Activated B cell treated with CpG ODN at 0.5 μM for 24 hours (primary cell): ENCODE data around the gene SRSF12. TPM values are rescaled to one million over a fixed set of nuclear protein-coding genes. Genes with fewer than 3 reads are reported as not detected.

ENCODE experiments used
- ATAC-seq: fragments of 200-7000 bp; cut with Tn5 transposase; one replicate; pipeline ENCODE4 v1.10.0; 2021; ENCODE audit warnings: low read depth, mild to moderate bottlenecking, moderate library complexity
- CTCF ChIA-PET: fragments of 350-600 bp; sonication (Branson Sonifier 250); formaldehyde crosslinking; loops from one replicate; lab custom pipeline; 2021; ENCODE audit warnings: antibody characterized with exemption; lab: Charles Lee
- POLR2A ChIA-PET: fragments of 350-600 bp; sonication (Branson Sonifier 250); formaldehyde crosslinking; loops from one replicate; lab custom pipeline; 2021; ENCODE audit warnings: antibody characterized with exemption; lab: Charles Lee
- DNase-seq: peaks from one replicate; pipeline ENCODE4 v3.0.0; 2022
- H3K27ac Mint-ChIP-seq: one replicate; pipeline ENCODE4 v1.8.0; 2020; ENCODE audit warnings: mixed read lengths
- H3K27me3 Mint-ChIP-seq: one replicate; pipeline ENCODE4 v1.8.0; 2021; ENCODE audit warnings: mixed read lengths
- H3K36me3 Mint-ChIP-seq: one replicate; pipeline ENCODE4 v1.8.0; 2021; ENCODE audit warnings: low read depth, mixed read lengths
- H3K4me1 Mint-ChIP-seq: one replicate; pipeline ENCODE4 v1.8.0; 2021; ENCODE audit warnings: mixed read lengths
- H3K4me3 Mint-ChIP-seq: one replicate; pipeline ENCODE4 v1.8.0; 2020; ENCODE audit warnings: mild to moderate bottlenecking, mixed read lengths
- H3K9me3 Mint-ChIP-seq: one replicate; pipeline ENCODE4 v1.8.0; 2020; ENCODE audit warnings: mixed read lengths
- intact Hi-C: fragments of 100-400 bp; cut with micrococcal nuclease; formaldehyde crosslinking; loops from one replicate; pipeline ENCODE4 v1.15.1; 2024
- total RNA-seq: library from RNA; stranded (reverse); gene quantifications from 2 replicates; pipeline ENCODE4 v1.2.3, GENCODE V29; 2022
- TF ChIP-seq, protein P1 (sequence below): fragments of 200-600 bp; IDR thresholded peaks from one replicate; pipeline ENCODE4 v1.8.0; 2022; ENCODE audit warnings: antibody characterized with exemption, mild to moderate bottlenecking

SRSF12 gene
- total RNA-seq, 1 donor from 2014 or later: not detected

DNA sequence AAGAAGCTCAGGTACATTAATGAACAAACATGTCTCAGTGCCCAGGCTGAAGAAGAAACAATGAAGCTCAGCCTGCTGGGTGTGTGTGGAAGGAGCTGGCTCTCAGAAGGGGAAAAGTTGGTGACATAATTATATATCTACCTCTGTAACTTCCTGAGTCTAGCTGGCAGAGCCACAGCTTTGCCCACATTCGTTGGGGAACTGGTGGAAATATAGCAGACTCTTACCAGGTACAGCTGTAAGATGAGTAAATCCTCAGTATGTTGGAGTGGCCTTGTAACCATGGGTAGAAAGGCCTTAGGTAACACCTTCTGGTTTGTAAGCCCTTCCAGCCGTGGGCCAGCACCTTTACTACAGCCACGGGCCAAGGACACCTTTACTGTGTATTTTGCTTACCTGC is 67.2 kb downstream of the SRSF12 start:
- Mint-ChIP-seq H3K27ac (no peak overlapping the region), H3K36me3 (no peaks in the 10 kb centered on the region), H3K9me3 (peaks cover 2% of the 10 kb centered on the region), H3K4me1 (no peaks in the 10 kb centered on the region), H3K27me3 (no peaks in the 10 kb centered on the region), H3K4me3 (no peak overlapping the region)
- DNase-seq (no peak), ATAC-seq (no peak)
- POLR2A ChIA-PET: no interaction called here
- intact Hi-C loops: no loop called here
- CTCF ChIA-PET: interaction anchor here (1.0 kb wide), 1 partner anchor 9 kb away, joined by 3 read pairs; no protein-coding TSS in a partner anchor
- TF ChIP-seq, protein P1, sequence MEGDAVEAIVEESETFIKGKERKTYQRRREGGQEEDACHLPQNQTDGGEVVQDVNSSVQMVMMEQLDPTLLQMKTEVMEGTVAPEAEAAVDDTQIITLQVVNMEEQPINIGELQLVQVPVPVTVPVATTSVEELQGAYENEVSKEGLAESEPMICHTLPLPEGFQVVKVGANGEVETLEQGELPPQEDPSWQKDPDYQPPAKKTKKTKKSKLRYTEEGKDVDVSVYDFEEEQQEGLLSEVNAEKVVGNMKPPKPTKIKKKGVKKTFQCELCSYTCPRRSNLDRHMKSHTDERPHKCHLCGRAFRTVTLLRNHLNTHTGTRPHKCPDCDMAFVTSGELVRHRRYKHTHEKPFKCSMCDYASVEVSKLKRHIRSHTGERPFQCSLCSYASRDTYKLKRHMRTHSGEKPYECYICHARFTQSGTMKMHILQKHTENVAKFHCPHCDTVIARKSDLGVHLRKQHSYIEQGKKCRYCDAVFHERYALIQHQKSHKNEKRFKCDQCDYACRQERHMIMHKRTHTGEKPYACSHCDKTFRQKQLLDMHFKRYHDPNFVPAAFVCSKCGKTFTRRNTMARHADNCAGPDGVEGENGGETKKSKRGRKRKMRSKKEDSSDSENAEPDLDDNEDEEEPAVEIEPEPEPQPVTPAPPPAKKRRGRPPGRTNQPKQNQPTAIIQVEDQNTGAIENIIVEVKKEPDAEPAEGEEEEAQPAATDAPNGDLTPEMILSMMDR: no peak

DNA sequence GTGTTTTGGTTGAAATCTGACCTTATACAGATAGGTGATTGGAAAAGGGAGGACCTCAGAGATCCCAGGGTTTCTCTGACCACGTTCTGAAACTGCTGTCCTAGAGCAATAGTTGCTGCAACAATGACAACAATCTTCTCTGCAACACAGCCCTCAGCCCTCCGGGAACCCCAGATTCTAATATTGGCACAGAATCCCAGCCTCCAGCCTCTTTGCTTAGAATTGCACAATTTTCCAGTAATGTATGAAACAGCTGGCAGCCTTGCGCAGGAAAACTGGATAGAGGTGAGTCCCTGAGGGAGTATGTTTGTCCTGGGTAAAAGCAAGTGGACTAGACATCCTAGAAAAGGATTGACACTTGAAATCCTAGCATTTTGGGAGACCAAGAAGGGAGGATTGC is 67.7 kb downstream of the SRSF12 start:
- no peak for DNase-seq
- Mint-ChIP-seq H3K4me1 (no peaks in the 10 kb centered on the region), H3K27ac (no peak overlapping the region), H3K9me3 (peaks cover 2% of the 10 kb centered on the region), H3K4me3 (no peak overlapping the region), H3K27me3 (no peaks in the 10 kb centered on the region), H3K36me3 (no peaks in the 10 kb centered on the region)
- intact Hi-C loops: no loop called here
- ChIA-PET CTCF (interaction anchor here (1.0 kb wide), 1 partner anchor 9 kb away, joined by 3 read pairs; no protein-coding TSS in a partner anchor), POLR2A (interaction anchor here (0.6 kb wide), 1 partner anchor 100 kb away, joined by 5 read pairs; no protein-coding TSS in a partner anchor)
- TF ChIP-seq, protein P1: no peak
- no peak for ATAC-seq

DNA sequence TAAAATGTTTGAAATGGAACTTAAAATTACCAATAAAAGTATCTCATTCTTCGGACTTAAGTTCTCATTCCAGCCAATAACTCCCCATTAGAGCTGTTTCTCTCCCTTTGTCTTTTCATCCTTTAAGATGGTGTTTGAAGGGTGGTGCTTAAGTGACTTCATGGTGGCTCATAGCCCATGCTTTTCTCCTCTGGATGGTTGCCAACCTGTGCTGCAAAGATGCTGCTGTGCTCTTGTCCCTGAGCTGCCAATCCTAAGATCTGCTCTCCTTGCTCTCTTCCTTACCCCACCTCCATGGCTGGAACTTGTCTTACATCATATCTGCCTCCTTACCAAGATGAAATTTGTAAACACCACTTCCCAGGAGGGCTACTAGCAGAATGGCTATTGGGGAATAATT is 68.9 kb downstream of the SRSF12 start:
- no peaks in the 10 kb centered on the region for H3K9me3 Mint-ChIP-seq
- ChIA-PET CTCF (no interaction called here), POLR2A (no interaction called here)
- no peak overlapping the region for H3K4me3 Mint-ChIP-seq
- no peak for DNase-seq
- H3K36me3 Mint-ChIP-seq: no peaks in the 10 kb centered on the region
- TF ChIP-seq, protein P1: no peak
- peaks cover 2% of the 10 kb centered on the region for H3K4me1 Mint-ChIP-seq
- intact Hi-C loops: no loop called here
- no peak for ATAC-seq
- no peaks in the 10 kb centered on the region for H3K27me3 Mint-ChIP-seq
- H3K27ac Mint-ChIP-seq: no peak overlapping the region

DNA sequence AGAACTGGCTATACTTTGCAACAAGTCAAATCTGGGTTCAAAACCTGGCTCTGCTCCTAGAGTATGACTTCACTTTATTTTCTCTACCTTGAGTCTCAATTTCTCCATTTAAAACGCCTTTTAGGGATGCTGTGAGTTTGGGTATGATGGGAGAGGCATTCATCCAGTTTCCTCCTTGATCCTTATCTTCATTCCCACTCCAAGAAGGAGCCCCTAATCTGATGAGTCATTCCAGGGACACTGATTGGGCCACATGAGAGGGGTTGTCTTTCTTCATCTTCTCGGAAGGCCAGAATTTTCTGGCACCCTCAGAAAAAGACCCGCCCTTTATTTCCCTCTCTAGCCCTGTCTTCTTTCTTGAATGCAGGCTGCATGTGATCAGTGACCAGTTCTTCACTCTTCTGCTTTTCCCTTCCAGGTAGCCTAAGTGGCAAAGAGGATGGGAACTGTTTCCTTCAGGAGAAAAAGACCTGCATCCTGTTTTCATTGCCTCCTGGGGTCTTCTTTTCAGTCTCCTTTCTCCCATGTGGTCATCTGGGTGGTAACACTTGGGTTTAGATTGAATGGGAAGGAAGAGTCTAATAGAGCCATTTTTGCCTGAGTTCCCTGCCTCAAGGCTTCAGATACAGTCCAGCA is 69.5 kb downstream of the SRSF12 start:
- no peak overlapping the region for H3K27ac Mint-ChIP-seq
- no peaks in the 10 kb centered on the region for H3K27me3 Mint-ChIP-seq
- ChIA-PET CTCF (no interaction called here), POLR2A (no interaction called here)
- no peaks in the 10 kb centered on the region for H3K9me3 Mint-ChIP-seq
- H3K4me1 Mint-ChIP-seq: peaks cover 2% of the 10 kb centered on the region
- no peaks in the 10 kb centered on the region for H3K36me3 Mint-ChIP-seq
- no peak for ATAC-seq
- no peak overlapping the region for H3K4me3 Mint-ChIP-seq
- TF ChIP-seq, protein P1: no peak
- DNase-seq: no peak
- intact Hi-C loops: no loop called here

DNA sequence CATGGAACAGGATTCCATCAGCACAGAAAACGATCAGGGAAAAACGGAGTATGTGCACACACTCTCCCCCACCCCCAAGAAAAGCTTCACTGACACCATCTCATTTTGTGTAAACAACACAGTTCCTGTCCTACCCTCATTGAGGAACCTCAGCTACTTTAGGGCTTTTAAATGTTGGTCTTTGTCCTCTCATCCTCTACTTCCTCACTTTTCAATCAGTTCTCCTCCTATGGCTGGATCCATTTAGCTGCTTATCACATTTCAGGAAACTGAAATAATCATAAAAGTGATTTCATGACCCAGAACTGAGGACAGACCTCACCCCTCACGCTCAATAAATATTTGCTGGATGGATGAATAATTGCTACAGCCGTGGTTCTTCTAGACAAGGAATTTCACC is 70.4 kb downstream of the SRSF12 start:
- Mint-ChIP-seq H3K36me3 (no peaks in the 10 kb centered on the region), H3K9me3 (no peaks in the 10 kb centered on the region), H3K27me3 (no peaks in the 10 kb centered on the region), H3K4me1 (peaks cover 5% of the 10 kb centered on the region), H3K27ac (no peak overlapping the region), H3K4me3 (no peak overlapping the region)
- intact Hi-C loops: no loop called here
- TF ChIP-seq, protein P1: no peak
- POLR2A ChIA-PET: interaction anchor here (1.4 kb wide), 1 partner anchor 32 kb away, joined by 3 read pairs; no protein-coding TSS in a partner anchor
- DNase-seq (no peak), ATAC-seq (no peak)
- CTCF ChIA-PET: no interaction called here

Other genes with a start within 250 kb of the SRSF12 start
- 24.8 and 25.9 TPM in 2 replicates for gene RNGTT, start 154.5 kb downstream of the SRSF12 start, total RNA-seq
- gene PNRC1, start 37.3 kb downstream of the SRSF12 start, total RNA-seq: 220 and 229 TPM in 2 replicates
- gene PM20D2, start 28.0 kb upstream of the SRSF12 start, total RNA-seq: 10.9 and 11.6 TPM in 2 replicates
- not detected in 2 replicates for gene GABRR1, start 99.3 kb upstream of the SRSF12 start, total RNA-seq
- gene GABRR2, start 197.2 kb upstream of the SRSF12 start, total RNA-seq: 1.4 and 1.8 TPM in 2 replicates
- gene UBE2J1, start 234.7 kb upstream of the SRSF12 start, total RNA-seq: 32.3 and 32.8 TPM in 2 replicates